ENCODE measurements around the gene CHCHD3.

CHCHD3 gene

GRCh38 chr7:132782777-132783640 is 298.9 kb downstream of the CHCHD3 start:
- ATAC-seq, result peak; percentile 67
- TF ChIP-seq PATZ1 (CRISPR knock-in tag; IDR thresholded peaks at IDR 0.05; ENCODE audit: borderline replicate concordance), result no peak
- TF ChIP-seq TCF4 (CRISPR knock-in tag; IDR thresholded peaks at IDR 0.05; ENCODE audit: borderline replicate concordance), result no peak
- TF ChIP-seq ISL1 (CRISPR knock-in tag; IDR thresholded peaks at IDR 0.05), result peak; percentile 26; the same call in 1 of the 2 replicates
- TF ChIP-seq, protein P1, sequence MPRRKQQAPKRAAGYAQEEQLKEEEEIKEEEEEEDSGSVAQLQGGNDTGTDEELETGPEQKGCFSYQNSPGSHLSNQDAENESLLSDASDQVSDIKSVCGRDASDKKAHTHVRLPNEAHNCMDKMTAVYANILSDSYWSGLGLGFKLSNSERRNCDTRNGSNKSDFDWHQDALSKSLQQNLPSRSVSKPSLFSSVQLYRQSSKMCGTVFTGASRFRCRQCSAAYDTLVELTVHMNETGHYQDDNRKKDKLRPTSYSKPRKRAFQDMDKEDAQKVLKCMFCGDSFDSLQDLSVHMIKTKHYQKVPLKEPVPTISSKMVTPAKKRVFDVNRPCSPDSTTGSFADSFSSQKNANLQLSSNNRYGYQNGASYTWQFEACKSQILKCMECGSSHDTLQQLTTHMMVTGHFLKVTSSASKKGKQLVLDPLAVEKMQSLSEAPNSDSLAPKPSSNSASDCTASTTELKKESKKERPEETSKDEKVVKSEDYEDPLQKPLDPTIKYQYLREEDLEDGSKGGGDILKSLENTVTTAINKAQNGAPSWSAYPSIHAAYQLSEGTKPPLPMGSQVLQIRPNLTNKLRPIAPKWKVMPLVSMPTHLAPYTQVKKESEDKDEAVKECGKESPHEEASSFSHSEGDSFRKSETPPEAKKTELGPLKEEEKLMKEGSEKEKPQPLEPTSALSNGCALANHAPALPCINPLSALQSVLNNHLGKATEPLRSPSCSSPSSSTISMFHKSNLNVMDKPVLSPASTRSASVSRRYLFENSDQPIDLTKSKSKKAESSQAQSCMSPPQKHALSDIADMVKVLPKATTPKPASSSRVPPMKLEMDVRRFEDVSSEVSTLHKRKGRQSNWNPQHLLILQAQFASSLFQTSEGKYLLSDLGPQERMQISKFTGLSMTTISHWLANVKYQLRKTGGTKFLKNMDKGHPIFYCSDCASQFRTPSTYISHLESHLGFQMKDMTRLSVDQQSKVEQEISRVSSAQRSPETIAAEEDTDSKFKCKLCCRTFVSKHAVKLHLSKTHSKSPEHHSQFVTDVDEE (CRISPR knock-in tag; IDR thresholded peaks at IDR 0.05), result no peak
- TF ChIP-seq, protein P2, sequence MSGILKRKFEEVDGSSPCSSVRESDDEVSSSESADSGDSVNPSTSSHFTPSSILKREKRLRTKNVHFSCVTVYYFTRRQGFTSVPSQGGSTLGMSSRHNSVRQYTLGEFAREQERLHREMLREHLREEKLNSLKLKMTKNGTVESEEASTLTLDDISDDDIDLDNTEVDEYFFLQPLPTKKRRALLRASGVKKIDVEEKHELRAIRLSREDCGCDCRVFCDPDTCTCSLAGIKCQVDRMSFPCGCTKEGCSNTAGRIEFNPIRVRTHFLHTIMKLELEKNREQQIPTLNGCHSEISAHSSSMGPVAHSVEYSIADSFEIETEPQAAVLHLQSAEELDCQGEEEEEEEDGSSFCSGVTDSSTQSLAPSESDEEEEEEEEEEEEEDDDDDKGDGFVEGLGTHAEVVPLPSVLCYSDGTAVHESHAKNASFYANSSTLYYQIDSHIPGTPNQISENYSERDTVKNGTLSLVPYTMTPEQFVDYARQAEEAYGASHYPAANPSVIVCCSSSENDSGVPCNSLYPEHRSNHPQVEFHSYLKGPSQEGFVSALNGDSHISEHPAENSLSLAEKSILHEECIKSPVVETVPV (CRISPR knock-in tag; IDR thresholded peaks at IDR 0.05), result no peak
- TF ChIP-seq ZNF565 (CRISPR knock-in tag; conservative IDR thresholded peaks at IDR 0.05; ENCODE audit: low read depth), result no peak
- TF ChIP-seq OSR1 (CRISPR knock-in tag; IDR thresholded peaks at IDR 0.05), result no peak
- TF ChIP-seq CSDC2 (CRISPR knock-in tag; IDR thresholded peaks at IDR 0.05), result 0 out of 2 replicates have a peak, but pooled peaks have one; percentile 38
- no peak for TF ChIP-seq ARNTL (CRISPR knock-in tag; IDR thresholded peaks at IDR 0.05; ENCODE audit: borderline replicate concordance, low read depth)
- no peak for TF ChIP-seq BACH2 (CRISPR knock-in tag; IDR thresholded peaks at IDR 0.05; ENCODE audit: borderline replicate concordance)
- no peak for TF ChIP-seq GLIS3 (CRISPR knock-in tag; IDR thresholded peaks at IDR 0.05)
- TF ChIP-seq RARB (CRISPR knock-in tag; IDR thresholded peaks at IDR 0.05), result no peak
- TF ChIP-seq ZFP3 (CRISPR knock-in tag; IDR thresholded peaks at IDR 0.05), result no peak

- ATAC-seq, result no peak
- no peak for TF ChIP-seq BACH2 (CRISPR knock-in tag; IDR thresholded peaks at IDR 0.05; ENCODE audit: borderline replicate concordance)
- TF ChIP-seq, protein P1 (CRISPR knock-in tag; IDR thresholded peaks at IDR 0.05), result no peak
- no peak for TF ChIP-seq CSDC2 (CRISPR knock-in tag; IDR thresholded peaks at IDR 0.05)
- TF ChIP-seq OSR1 (CRISPR knock-in tag; IDR thresholded peaks at IDR 0.05), result no peak
- TF ChIP-seq SNAI2 (CRISPR knock-in tag; IDR thresholded peaks at IDR 0.05), result no peak
- no peak for TF ChIP-seq RARB (CRISPR knock-in tag; IDR thresholded peaks at IDR 0.05)
- TF ChIP-seq PATZ1 (CRISPR knock-in tag; IDR thresholded peaks at IDR 0.05; ENCODE audit: borderline replicate concordance), result no peak
- TF ChIP-seq ZNF8 (CRISPR knock-in tag; IDR thresholded peaks at IDR 0.05), result no peak
- no peak for TF ChIP-seq ZFP3 (CRISPR knock-in tag; IDR thresholded peaks at IDR 0.05)
- no peak for TF ChIP-seq ISL1 (CRISPR knock-in tag; IDR thresholded peaks at IDR 0.05)
Measured at GRCh38 chr7:132780822-132781221, 301.1 kb downstream of the CHCHD3 start.

DNA sequence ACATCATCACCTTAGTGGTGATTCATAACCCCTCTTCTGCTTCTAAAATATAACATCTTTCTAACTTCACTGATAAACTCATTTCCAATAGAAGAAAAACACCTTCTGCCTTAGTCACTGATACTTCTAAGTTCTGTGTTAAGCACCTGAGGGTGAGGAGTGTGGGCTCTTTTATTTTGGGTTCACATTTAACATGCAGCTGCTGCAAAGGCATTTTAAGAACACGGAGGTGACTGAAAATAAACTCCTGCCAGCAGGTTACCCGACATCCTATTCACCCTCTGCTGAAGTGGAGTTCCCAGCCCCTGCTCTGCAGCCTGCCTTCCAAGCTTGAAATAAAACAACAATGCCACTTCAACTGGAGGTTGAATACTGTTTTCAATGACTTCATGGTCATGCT is 302.7 kb downstream of the CHCHD3 start:
- ATAC-seq, result no peak
- TF ChIP-seq ZFP30 (CRISPR knock-in tag; IDR thresholded peaks at IDR 0.05) (no peak), ESRRG (CRISPR knock-in tag; IDR thresholded peaks at IDR 0.05) (no peak), CSDC2 (CRISPR knock-in tag; IDR thresholded peaks at IDR 0.05) (no peak), ZNF70 (CRISPR knock-in tag; IDR thresholded peaks at IDR 0.05) (no peak), ZC3H10 (CRISPR knock-in tag; IDR thresholded peaks at IDR 0.05) (no peak), SNAI2 (CRISPR knock-in tag; IDR thresholded peaks at IDR 0.05) (no peak), ARNTL (CRISPR knock-in tag; IDR thresholded peaks at IDR 0.05; ENCODE audit: borderline replicate concordance, low read depth) (no peak), PPARA (CRISPR knock-in tag; IDR thresholded peaks at IDR 0.05; ENCODE audit: borderline replicate concordance) (no peak)
- TF ChIP-seq, protein P3, sequence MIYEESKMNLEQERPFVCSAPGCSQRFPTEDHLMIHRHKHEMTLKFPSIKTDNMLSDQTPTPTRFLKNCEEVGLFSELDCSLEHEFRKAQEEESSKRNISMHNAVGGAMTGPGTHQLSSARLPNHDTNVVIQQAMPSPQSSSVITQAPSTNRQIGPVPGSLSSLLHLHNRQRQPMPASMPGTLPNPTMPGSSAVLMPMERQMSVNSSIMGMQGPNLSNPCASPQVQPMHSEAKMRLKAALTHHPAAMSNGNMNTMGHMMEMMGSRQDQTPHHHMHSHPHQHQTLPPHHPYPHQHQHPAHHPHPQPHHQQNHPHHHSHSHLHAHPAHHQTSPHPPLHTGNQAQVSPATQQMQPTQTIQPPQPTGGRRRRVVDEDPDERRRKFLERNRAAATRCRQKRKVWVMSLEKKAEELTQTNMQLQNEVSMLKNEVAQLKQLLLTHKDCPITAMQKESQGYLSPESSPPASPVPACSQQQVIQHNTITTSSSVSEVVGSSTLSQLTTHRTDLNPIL (CRISPR knock-in tag; IDR thresholded peaks at IDR 0.05; ENCODE audit: low read depth), result no peak
- TF ChIP-seq, protein P1 (CRISPR knock-in tag; IDR thresholded peaks at IDR 0.05), result no peak

Data from SK-N-SH treated with all-trans-retinoic acid at 6 μM for 48 hours (cell line).